Left lung (tissue), 14 donors: ENCODE data around the gene PUM1. TPM values are rescaled to one million over a fixed set of nuclear protein-coding genes. Genes with fewer than 3 reads are reported as not detected.

Source experiments
- ATAC-seq: fragments of 200-7000 bp; cut with Tn5 transposase; one replicate; pipeline ENCODE4 v1.9.1; 2020; ENCODE audit warnings: moderate library complexity
- DNase-seq, 4 donors: peaks; one replicate each; pipeline ENCODE4 v3.0.0-alpha.2; 2013 to 2020
- H3K27ac ChIP-seq, 2 donors: fragments of 200-600 bp; sonication (generic) in 1 of 2; one replicate each; pipeline versions ENCODE4 v1.5.0 to v1.8.0; 2020 to 2021
- H3K27me3 ChIP-seq, 2 donors: fragments of 200-600 bp; sonication (generic) in 1 of 2; one replicate each; pipeline versions ENCODE4 v1.5.0 to v1.8.0; 2020 to 2021
- H3K36me3 ChIP-seq, 2 donors: fragments of 200-600 bp; sonication (generic) in 1 of 2; one replicate each; pipeline versions ENCODE4 v1.5.0 to v1.8.0; 2020 to 2021
- H3K4me1 ChIP-seq, 2 donors: fragments of 200-600 bp; one replicate each; pipeline ENCODE4 v1.8.0; 2021
- H3K4me3 ChIP-seq, 2 donors: fragments of 200-600 bp; sonication (generic) in 1 of 2; one replicate each; pipeline versions ENCODE4 v1.5.0 to v1.8.0; 2020 to 2021; ENCODE audit warnings: mild to moderate bottlenecking in 1 of 2
- H3K9me3 ChIP-seq, 2 donors: fragments of 200-600 bp; sonication (generic) in 1 of 2; one replicate each; pipeline versions ENCODE4 v1.5.0 to v1.8.0; 2020 to 2021
- intact Hi-C, 2 donors: fragments of 100-400 bp; cut with DNase I; formaldehyde crosslinking; loops; one replicate each; pipeline versions ENCODE4 v1.11.2 to v1.14.2; 2022
- long read RNA-seq, 12 donors: library from polyadenylated mRNA in 2 of 12; unstranded in 2 of 12; transcript quantifications; one replicate each; pipeline ENCODE4 v2.0.0 and lab custom pipeline, GENCODE V29; 2019 to 2026
- polyA plus RNA-seq, 6 donors: library from polyadenylated mRNA; unstranded; fragments of 120-200 nt; gene quantifications; one replicate each; pipeline ENCODE4 v1.2.1, GENCODE V29; 2013; ENCODE audit not compliant: insufficient read length in 6 of 6
- total RNA-seq, 2 donors: library from RNA; stranded (reverse); fragmentation: NEBNext Ultra II Directional; extraction: Animal tissue kit (Norgen Biotek cat#: 25700); gene quantifications; one replicate each; pipeline ENCODE4 v1.2.1, GENCODE V29; 2021
- TF ChIP-seq, protein P1 (sequence below), 2 donors: fragments of 200-600 bp; sonication (generic) in 1 of 2; IDR thresholded peaks; one replicate each; pipeline versions ENCODE4 v1.5.0 to v1.8.0; 2021; ENCODE audit warnings: antibody characterized with exemption in 2 of 2
- donor health status: DM: no; HTN: yes; CAD: no.
- donor health status: DM: no; HTN: no; CAD: no.

The PUM1 gene, protein sequence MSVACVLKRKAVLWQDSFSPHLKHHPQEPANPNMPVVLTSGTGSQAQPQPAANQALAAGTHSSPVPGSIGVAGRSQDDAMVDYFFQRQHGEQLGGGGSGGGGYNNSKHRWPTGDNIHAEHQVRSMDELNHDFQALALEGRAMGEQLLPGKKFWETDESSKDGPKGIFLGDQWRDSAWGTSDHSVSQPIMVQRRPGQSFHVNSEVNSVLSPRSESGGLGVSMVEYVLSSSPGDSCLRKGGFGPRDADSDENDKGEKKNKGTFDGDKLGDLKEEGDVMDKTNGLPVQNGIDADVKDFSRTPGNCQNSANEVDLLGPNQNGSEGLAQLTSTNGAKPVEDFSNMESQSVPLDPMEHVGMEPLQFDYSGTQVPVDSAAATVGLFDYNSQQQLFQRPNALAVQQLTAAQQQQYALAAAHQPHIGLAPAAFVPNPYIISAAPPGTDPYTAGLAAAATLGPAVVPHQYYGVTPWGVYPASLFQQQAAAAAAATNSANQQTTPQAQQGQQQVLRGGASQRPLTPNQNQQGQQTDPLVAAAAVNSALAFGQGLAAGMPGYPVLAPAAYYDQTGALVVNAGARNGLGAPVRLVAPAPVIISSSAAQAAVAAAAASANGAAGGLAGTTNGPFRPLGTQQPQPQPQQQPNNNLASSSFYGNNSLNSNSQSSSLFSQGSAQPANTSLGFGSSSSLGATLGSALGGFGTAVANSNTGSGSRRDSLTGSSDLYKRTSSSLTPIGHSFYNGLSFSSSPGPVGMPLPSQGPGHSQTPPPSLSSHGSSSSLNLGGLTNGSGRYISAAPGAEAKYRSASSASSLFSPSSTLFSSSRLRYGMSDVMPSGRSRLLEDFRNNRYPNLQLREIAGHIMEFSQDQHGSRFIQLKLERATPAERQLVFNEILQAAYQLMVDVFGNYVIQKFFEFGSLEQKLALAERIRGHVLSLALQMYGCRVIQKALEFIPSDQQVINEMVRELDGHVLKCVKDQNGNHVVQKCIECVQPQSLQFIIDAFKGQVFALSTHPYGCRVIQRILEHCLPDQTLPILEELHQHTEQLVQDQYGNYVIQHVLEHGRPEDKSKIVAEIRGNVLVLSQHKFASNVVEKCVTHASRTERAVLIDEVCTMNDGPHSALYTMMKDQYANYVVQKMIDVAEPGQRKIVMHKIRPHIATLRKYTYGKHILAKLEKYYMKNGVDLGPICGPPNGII
- 100 to 1,000 TPM in 1 of 2 donors, 10 to 100 TPM in 1; 96.7 to 102 TPM for total RNA-seq
- polyA plus RNA-seq: 100 to 1,000 TPM; 101 to 125 (median 112) TPM
- long read RNA-seq, donor 1, full-length matches to known transcripts: 5 of 91 reads
- long read RNA-seq, donor 1, partial matches to known transcripts: 86 of 91 reads
- long read RNA-seq, donor 1, other reads (novel, unspliced or antisense): 0 of 91 reads
- long read RNA-seq, donor 2, full-length matches to known transcripts: 3 of 15 reads
- long read RNA-seq, donor 2, partial matches to known transcripts: 12 of 15 reads
- long read RNA-seq, donor 2, other reads (novel, unspliced or antisense): 0 of 15 reads
- long read RNA-seq, donor 3, partial matches to known transcripts: 0 of 2 reads
- long read RNA-seq, donor 3, other reads (novel, unspliced or antisense): 0 of 2 reads
- long read RNA-seq, donor 4, partial matches to known transcripts: 2 of 4 reads
- long read RNA-seq, donor 4, other reads (novel, unspliced or antisense): 2 of 4 reads
- long read RNA-seq, donor 5, full-length matches to known transcripts: 2 of 9 reads
- long read RNA-seq, donor 5, partial matches to known transcripts: 7 of 9 reads
- long read RNA-seq, donor 5, other reads (novel, unspliced or antisense): 0 of 9 reads
- long read RNA-seq, donor 6, full-length matches to known transcripts: 2 of 2 reads
- long read RNA-seq, donor 6, partial matches to known transcripts: 0 of 2 reads
- long read RNA-seq, donor 6, other reads (novel, unspliced or antisense): 0 of 2 reads
- long read RNA-seq, donor 7, full-length matches to known transcripts: 1 of 1 reads
- long read RNA-seq, donor 7, partial matches to known transcripts: 0 of 1 reads
- long read RNA-seq, donor 7, other reads (novel, unspliced or antisense): 0 of 1 reads
- long read RNA-seq, donor 8, full-length matches to known transcripts: 5 of 23 reads
- long read RNA-seq, donor 8, partial matches to known transcripts: 18 of 23 reads
- long read RNA-seq, donor 8, other reads (novel, unspliced or antisense): 0 of 23 reads
- long read RNA-seq, donor 9: 0 reads
- long read RNA-seq, donor 10, partial matches to known transcripts: 2 of 5 reads
- long read RNA-seq, donor 10, other reads (novel, unspliced or antisense): 3 of 5 reads
- long read RNA-seq, donor 11, partial matches to known transcripts: 7 of 9 reads
- long read RNA-seq, donor 11, other reads (novel, unspliced or antisense): 0 of 9 reads
- long read RNA-seq, donor 12, full-length matches to known transcripts: 4 of 10 reads
- long read RNA-seq, donor 12, partial matches to known transcripts: 6 of 10 reads
- long read RNA-seq, donor 12, other reads (novel, unspliced or antisense): 0 of 10 reads

DNA sequence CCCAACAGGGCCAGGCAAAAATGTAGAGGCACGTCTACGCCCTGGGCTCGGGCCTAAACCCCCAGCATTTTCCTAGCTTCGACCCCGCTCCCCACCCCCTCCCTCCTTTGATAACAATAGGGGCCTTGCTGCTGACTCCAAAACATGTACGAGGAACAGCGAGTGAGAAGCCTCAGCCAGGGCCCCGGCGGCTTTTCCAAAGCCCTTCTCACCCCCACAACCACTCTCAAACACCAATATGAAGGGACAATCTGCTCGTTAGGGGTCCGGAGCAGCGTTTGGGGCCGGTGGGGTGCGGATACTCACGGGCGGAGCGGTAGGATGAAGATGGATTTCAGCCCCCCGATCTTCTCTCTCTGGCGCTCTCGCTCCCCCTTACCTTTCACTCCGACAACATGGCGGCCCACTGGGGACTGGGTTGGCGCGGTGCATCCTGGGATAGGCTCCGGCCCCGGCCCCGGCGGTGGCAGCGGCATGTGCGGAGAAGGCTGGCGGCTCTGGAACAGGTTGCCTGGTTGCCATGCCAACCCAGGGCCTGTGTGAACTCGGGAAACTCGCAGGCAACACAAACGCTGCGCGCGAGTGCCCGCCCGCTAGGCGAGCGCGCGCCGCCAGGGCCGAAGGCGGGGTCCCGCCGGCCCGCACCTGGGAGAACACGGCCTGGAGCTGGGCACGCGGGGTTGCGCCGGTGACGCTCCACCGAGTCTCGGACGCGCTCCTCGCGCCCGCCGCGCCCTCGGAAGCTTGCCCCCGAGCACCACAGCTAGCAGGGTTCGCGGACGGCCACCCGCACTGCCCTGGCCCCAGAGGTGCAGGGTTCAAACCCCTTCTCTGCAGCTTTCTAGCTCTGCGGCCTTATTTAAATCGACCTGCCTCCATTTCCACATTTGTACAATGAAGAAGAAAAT lies at the start of gene PUM1:
TSS of gene PUM1 (minus strand) at position 408 of the 908 bp plus-strand sequence. CDS start 6,151 bp downstream, outside the sequence.
- intact Hi-C loops: no loop called here
- Histone ChIP-seq H3K4me1 (peaks cover 10 to 45% of the 10 kb centered on the region in 2 donors), H3K36me3 (no peaks in the 10 kb centered on the region), H3K9me3 (no peaks in the 10 kb centered on the region), H3K4me3 (peak within 1 kb of the TSS; percentile 64 to 66), H3K27me3 (no peaks in the 10 kb centered on the region), H3K27ac (peak within 1 kb of the TSS; percentile 91 to 98)
- TF ChIP-seq, protein P1, sequence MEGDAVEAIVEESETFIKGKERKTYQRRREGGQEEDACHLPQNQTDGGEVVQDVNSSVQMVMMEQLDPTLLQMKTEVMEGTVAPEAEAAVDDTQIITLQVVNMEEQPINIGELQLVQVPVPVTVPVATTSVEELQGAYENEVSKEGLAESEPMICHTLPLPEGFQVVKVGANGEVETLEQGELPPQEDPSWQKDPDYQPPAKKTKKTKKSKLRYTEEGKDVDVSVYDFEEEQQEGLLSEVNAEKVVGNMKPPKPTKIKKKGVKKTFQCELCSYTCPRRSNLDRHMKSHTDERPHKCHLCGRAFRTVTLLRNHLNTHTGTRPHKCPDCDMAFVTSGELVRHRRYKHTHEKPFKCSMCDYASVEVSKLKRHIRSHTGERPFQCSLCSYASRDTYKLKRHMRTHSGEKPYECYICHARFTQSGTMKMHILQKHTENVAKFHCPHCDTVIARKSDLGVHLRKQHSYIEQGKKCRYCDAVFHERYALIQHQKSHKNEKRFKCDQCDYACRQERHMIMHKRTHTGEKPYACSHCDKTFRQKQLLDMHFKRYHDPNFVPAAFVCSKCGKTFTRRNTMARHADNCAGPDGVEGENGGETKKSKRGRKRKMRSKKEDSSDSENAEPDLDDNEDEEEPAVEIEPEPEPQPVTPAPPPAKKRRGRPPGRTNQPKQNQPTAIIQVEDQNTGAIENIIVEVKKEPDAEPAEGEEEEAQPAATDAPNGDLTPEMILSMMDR (IDR thresholded peaks at IDR 0.05): peak in 1 of 2 donors; percentile 32
- peak; percentile 93 to 100 (median 98) for DNase-seq
- peak; percentile 98 for ATAC-seq

GRCh38 chr1:31112266-31112935 lies 46.9 kb upstream of the PUM1 start:
- Histone ChIP-seq H3K27me3 (no peaks in the 10 kb centered on the region), H3K27ac (no peak overlapping the region), H3K36me3 (no peaks in the 10 kb centered on the region), H3K4me3 (no peak overlapping the region), H3K4me1 (peaks cover 5 to 22% of the 10 kb centered on the region in 2 donors), H3K9me3 (no peaks in the 10 kb centered on the region)
- no peak for ATAC-seq
- DNase-seq: no peak
- TF ChIP-seq, protein P1 (IDR thresholded peaks at IDR 0.05): no peak
- intact Hi-C loops: no loop called here

- no peak overlapping the region for H3K4me3 ChIP-seq
- peaks cover 5 to 31% of the 10 kb centered on the region in 2 donors for H3K4me1 ChIP-seq
- ATAC-seq: peak; percentile 83
- TF ChIP-seq, protein P1 (IDR thresholded peaks at IDR 0.05): no peak
- H3K9me3 ChIP-seq: no peaks in the 10 kb centered on the region
- no peaks in the 10 kb centered on the region for H3K27me3 ChIP-seq
- peak overlapping the region in 1 of 2 donors; percentile 42 for H3K27ac ChIP-seq
- no peaks in the 10 kb centered on the region for H3K36me3 ChIP-seq
- intact Hi-C loops: no loop called here
- DNase-seq: peak in 3 of 4 donors; percentile 35 to 86 (median 80)
Measured at GRCh38 chr1:31111290-31111951, 45.9 kb upstream of the PUM1 start.
